Common myeloid progenitor, CD34-positive (primary cell): ENCODE results near the gene VDR.

Source experiments
- CTCF ChIA-PET: fragments of 350-600 bp; sonication (Branson Sonifier 250); formaldehyde crosslinking; loops from one replicate; lab custom pipeline; 2021; ENCODE audit warnings: antibody characterized with exemption; lab: Charles Lee
- POLR2A ChIA-PET: fragments of 350-600 bp; sonication (Branson Sonifier 250); formaldehyde crosslinking; loops from one replicate; lab custom pipeline; 2021; ENCODE audit warnings: antibody characterized with exemption; lab: Charles Lee
- DNase-seq, 3 donors: peaks; one replicate each; pipeline versions ENCODE4 v3.0.0 to v3.0.0-alpha.2; 2013
- H3K27ac ChIP-seq, 2 experiments: 1 replicate in 1 of 2; 2 replicates in 1 of 2; pipeline ENCODE4 v1.7.0; 2013; ENCODE audit warnings: inconsistent platforms in 2 of 2, low read length in 2 of 2, mild to moderate bottlenecking in 2 of 2, low read depth in 1 of 2, moderate library complexity in 1 of 2; ENCODE audit not compliant: severe bottlenecking in 2 of 2, insufficient read depth in 1 of 2, poor library complexity in 1 of 2
- H3K27me3 ChIP-seq, 5 experiments: replicated peaks in 2 of 5; 1 replicate in 3 of 5; 2 replicates in 2 of 5; pipeline versions ENCODE4 v1.6.1 to v1.7.0; 2013; ENCODE audit warnings: low read length in 4 of 5, mild to moderate bottlenecking in 2 of 5, moderate library complexity in 2 of 5, inconsistent platforms in 1 of 5; ENCODE audit not compliant: insufficient read depth in 5 of 5, control insufficient read depth in 4 of 5
- H3K36me3 ChIP-seq, 4 experiments: 1 replicate in 2 of 4; 2 replicates in 2 of 4; pipeline versions ENCODE4 v1.6.1 to v1.7.0; 2013; ENCODE audit warnings: low read length in 3 of 4, control low read depth in 1 of 4, mild to moderate bottlenecking in 1 of 4; ENCODE audit not compliant: control insufficient read depth in 4 of 4, insufficient read depth in 4 of 4
- H3K4me1 ChIP-seq, 4 experiments: 1 replicate in 3 of 4; 2 replicates in 1 of 4; pipeline versions ENCODE4 v1.6.1 to v1.7.1; 2013; ENCODE audit warnings: low read length in 3 of 4, mild to moderate bottlenecking in 3 of 4, control low read depth in 1 of 4, inconsistent platforms in 1 of 4, moderate library complexity in 1 of 4; ENCODE audit not compliant: control insufficient read depth in 4 of 4, insufficient read depth in 4 of 4; ENCODE audit errors: control extremely low read depth in 1 of 4
- H3K4me3 ChIP-seq, 7 experiments: 1 replicate in 4 of 7; 2 replicates in 3 of 7; pipeline versions ENCODE4 v1.5.1 to v1.7.0; 2013; ENCODE audit warnings: mild to moderate bottlenecking in 7 of 7, low read length in 6 of 7, moderate library complexity in 6 of 7, inconsistent platforms in 2 of 7, low read depth in 2 of 7, control low read depth in 1 of 7; ENCODE audit not compliant: insufficient read depth in 4 of 7, control insufficient read depth in 1 of 7; ENCODE audit errors: extremely low read depth in 1 of 7
- H3K9me3 ChIP-seq, 5 experiments: 1 replicate in 4 of 5; 2 replicates in 1 of 5; pipeline versions ENCODE4 v1.6.1 to v1.7.1; 2013; ENCODE audit warnings: low read length in 4 of 5, mild to moderate bottlenecking in 2 of 5, inconsistent platforms in 1 of 5, low read depth in 1 of 5, moderate library complexity in 1 of 5; ENCODE audit not compliant: control insufficient read depth in 4 of 5, insufficient read depth in 2 of 5; ENCODE audit errors: control extremely low read depth in 1 of 5
- WGBS: methylation state at CpG from one replicate; pipeline ENCODE4 v1.1.5; 2013; ENCODE audit not compliant: insufficient coverage; 5-methylcytosine and 5-hydroxymethylcytosine counted together

VDR gene

DNA sequence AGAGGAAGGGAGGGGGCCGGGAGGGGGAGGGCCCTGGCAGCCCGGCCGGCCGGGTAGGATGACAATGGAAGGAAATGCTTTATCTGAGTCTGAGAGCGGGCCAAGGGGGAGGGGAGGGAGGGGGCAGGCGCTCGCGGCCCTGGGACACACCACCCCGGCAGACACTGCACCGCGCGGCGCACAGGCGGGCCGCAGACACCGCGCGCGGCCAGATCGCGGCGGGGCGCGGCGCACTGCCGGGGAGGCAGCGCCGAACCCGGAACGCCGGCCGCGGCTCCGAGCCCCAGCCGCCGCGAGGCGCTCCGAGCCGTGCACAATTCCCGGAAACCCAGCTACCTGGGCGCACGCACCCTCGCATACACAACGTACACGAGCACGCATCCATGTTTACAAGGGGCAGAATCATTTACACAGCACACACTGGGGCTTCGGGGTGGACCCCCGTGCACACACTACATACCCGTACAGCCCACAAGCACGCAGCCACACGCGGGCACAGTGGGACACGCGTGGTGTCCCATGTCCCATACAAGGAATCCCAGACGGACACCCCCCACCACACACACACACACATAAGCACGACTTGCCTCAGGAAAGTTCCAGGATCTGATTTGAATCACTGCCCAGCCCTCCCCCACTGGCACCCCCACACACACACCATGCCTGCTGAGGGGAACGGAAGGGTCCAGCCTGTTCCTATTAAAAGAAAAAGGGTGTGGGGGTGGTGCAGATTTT, 84.7 kb downstream of the VDR start, which contains the start of gene HDAC7:
Gene HDAC7 (minus strand): TSS at position 8 of the 735 bp plus-strand sequence. CDS start 118 bp downstream, outside the sequence.
- peak within 1 kb of the TSS; percentile 60 to 94 (median 79) for H3K4me3 ChIP-seq
- H3K9me3 ChIP-seq = no peaks in the 10 kb centered on the region
- peaks cover 11 to 73% (median 65%) of the 10 kb centered on the region in 4 experiments for H3K4me1 ChIP-seq
- ChIA-PET POLR2A (interaction anchor here (1.1 to 1.8 kb wide), 5 partner anchors 9 to 18 kb away, joined by 3 to 9 read pairs (median 6); no protein-coding TSS in a partner anchor), CTCF (interaction anchor here (0.9 to 49.5 kb wide), 6 partner anchors 11 to 78 kb away, joined by 3 to 1391 read pairs (median 28); no protein-coding TSS in a partner anchor)
- peak within 1 kb of the TSS; percentile 64 to 86 for H3K27ac ChIP-seq
- 0% methylated on average over 35 of the region's 58 CpGs for WGBS
- peak; percentile 61 to 84 (median 71) for DNase-seq
- H3K27me3 ChIP-seq = no peaks in the 10 kb centered on the region
- peaks cover 0 to 2% (median under 1%) of the 10 kb centered on the region in 4 experiments for H3K36me3 ChIP-seq

DNA sequence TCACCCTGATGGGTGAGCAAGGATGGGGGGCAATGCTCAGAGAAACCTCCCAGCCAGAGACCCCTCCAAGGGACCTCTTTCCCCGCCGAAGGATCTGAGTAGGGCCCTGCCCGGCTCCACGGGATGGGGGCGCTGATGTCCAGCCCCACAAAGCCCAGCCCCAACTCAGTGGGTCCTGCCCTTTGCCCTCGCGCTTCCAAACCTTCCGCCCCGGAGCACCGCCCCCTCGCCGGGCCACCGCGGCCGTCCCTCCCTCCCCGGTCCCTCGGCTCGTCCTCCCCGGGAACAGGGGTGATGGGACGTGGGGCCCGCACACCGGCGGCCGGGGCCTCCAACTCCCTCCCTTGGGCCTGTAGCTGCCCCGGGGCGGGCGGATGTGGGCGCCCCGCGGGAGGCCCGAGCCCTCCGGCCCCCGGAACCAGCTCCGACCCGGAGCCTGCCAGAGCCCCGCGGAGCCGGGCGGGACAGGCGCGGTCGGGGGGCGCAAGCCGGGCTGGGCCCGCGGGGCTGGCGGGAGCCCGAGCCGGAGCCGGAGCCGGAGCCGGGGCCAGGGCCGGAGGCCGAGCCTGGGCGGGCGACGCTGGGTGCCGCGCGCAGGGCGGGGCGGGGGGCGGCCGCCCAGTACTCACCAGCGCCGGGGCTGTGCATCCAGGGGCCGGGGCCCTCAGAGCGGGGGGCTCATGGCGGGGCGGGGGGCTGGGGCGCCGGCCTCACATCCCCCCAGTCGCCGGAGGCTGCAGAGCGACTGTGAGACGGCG, 85.5 kb downstream of the VDR start:
- CTCF ChIA-PET = interaction anchor here (2.7 to 49.5 kb wide), 5 partner anchors 11 to 77 kb away, joined by 11 to 1391 read pairs (median 46); no protein-coding TSS in a partner anchor
- Histone ChIP-seq H3K27me3 (no peaks in the 10 kb centered on the region), H3K9me3 (no peaks in the 10 kb centered on the region), H3K4me3 (peak overlapping the region; percentile 60 to 94 (median 79)), H3K4me1 (peaks cover 17 to 75% (median 69%) of the 10 kb centered on the region in 4 experiments), H3K27ac (peak overlapping the region; percentile 58 to 86), H3K36me3 (peaks cover 0 to 5% (median under 1%) of the 10 kb centered on the region in 4 experiments)
- WGBS = 0% methylated on average over 55 of the region's 77 CpGs
- DNase-seq = peak in 1 of 3 donors; percentile 56
- POLR2A ChIA-PET = interaction anchor here (1.3 to 3.2 kb wide), 6 partner anchors 11 to 20 kb away, joined by 3 to 21 read pairs (median 6); no protein-coding TSS in a partner anchor

- ChIA-PET POLR2A (interaction anchor here (1.4 to 3.2 kb wide), 4 partner anchors 10 to 19 kb away, joined by 6 to 21 read pairs (median 9); no protein-coding TSS in a partner anchor), CTCF (interaction anchor here (1.4 to 49.5 kb wide), 8 partner anchors 10 to 76 kb away, joined by 3 to 1391 read pairs (median 12); partner anchors contain the start of gene RAPGEF3)
- Histone ChIP-seq H3K27me3 (no peaks in the 10 kb centered on the region), H3K9me3 (no peaks in the 10 kb centered on the region), H3K4me3 (peak overlapping the region; percentile 60 to 94 (median 79)), H3K4me1 (peaks cover 18 to 75% (median 71%) of the 10 kb centered on the region in 4 experiments), H3K36me3 (peaks cover 0 to 5% (median under 1%) of the 10 kb centered on the region in 4 experiments), H3K27ac (peak overlapping the region; percentile 58 to 86)
- peak in 1 of 3 donors; percentile 55 for DNase-seq
- 9% methylated on average over 18 of the region's 23 CpGs for WGBS
Observed at GRCh38 chr12:47818467-47819137, 86.2 kb downstream of the VDR start.

DNA sequence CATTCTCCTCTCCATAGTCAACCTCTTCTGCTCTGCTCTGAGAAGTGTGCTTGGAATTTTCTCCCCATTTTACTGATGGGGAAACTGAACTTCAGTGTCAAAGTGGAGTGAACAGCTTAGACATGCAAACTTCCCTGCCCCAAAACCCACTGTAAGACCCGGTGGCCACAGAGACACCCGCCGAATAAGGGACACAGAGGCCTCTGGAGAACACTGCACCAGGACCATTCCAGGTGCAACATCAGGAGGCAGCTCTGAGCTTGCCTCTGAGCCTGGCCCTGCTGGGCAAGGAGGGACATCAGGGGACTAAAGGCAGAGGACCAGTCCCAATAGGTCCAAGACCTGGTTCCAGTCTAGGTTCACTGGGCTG, 86.8 kb downstream of the VDR start:
- no peaks in the 10 kb centered on the region for H3K9me3 ChIP-seq
- H3K27me3 ChIP-seq = no peaks in the 10 kb centered on the region
- H3K4me1 ChIP-seq = peaks cover 18 to 78% (median 76%) of the 10 kb centered on the region in 4 experiments
- peaks cover 0 to 5% (median 2%) of the 10 kb centered on the region in 4 experiments for H3K36me3 ChIP-seq
- ChIA-PET CTCF (interaction anchor here (1.1 to 49.5 kb wide), 12 partner anchors 9 to 110 kb away, joined by 3 to 1391 read pairs (median 4); partner anchors contain the start of gene RAPGEF3), POLR2A (interaction anchor here (0.6 to 3.2 kb wide), 5 partner anchors 10 to 42 kb away, joined by 3 to 21 read pairs (median 6); no protein-coding TSS in a partner anchor)
- peak overlapping the region in 6 of 7 experiments; percentile 64 to 94 (median 82) for H3K4me3 ChIP-seq
- peak overlapping the region; percentile 68 to 86 for H3K27ac ChIP-seq
- WGBS = 80% methylated on average over 3 of the region's 3 CpGs
- DNase-seq = no peak

DNA sequence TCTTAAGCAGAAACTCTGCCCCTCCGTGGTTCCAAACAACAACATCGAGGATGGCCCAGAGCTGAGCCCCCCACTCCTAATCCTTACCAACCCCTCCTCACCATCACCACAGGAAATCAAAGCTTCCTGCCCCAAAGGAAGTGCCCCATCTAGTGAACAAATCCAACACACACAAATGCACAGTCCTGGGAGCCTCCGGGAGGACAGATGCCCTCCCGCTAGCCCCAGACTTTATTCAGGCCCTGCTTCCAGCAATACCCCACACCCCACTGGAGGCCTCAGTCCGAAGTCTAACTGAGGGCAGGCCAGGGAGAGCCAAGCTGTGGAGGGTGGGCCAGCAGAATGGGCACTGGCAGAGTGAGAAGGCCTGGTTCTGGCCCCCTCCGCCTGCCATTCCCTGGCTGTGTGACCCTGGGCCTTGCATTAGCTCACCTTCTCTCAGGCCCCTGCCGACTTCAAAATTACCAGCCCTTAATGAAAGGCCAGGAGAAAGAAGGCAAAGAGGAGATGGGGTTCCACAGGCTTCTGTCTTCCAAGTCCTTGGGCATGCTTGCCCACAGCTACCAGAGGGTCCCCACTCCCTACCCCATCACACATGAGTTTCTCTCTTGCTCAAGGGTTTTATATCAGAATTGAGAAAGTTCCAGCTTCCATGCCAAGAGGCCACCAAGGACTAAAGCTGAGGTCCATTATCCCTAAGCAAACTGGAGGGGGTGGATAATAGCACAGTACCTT, 87.4 kb downstream of the VDR start:
- no peaks in the 10 kb centered on the region for H3K9me3 ChIP-seq
- WGBS = 0% methylated on average over 5 of the region's 7 CpGs
- peak overlapping the region; percentile 13 to 94 (median 79) for H3K4me3 ChIP-seq
- ChIA-PET POLR2A (interaction anchor here (0.6 to 3.2 kb wide), 6 partner anchors 9 to 41 kb away, joined by 3 to 21 read pairs (median 5); no protein-coding TSS in a partner anchor), CTCF (interaction anchor here (0.8 to 49.5 kb wide), 14 partner anchors 9 to 110 kb away, joined by 3 to 1391 read pairs (median 4); partner anchors contain the start of gene RAPGEF3)
- no peaks in the 10 kb centered on the region for H3K27me3 ChIP-seq
- H3K27ac ChIP-seq = peak overlapping the region; percentile 68 to 86
- peaks cover 0 to 5% (median 2%) of the 10 kb centered on the region in 4 experiments for H3K36me3 ChIP-seq
- H3K4me1 ChIP-seq = peaks cover 20 to 82% (median 80%) of the 10 kb centered on the region in 4 experiments
- peak in 1 of 3 donors; percentile 33 for DNase-seq
